ENCODE results near the gene PLEKHO2. TPM values are rescaled to one million over a fixed set of nuclear protein-coding genes. Genes with fewer than 3 reads are reported as not detected.

The PLEKHO2 gene
- total and polyA plus RNA-seq, 2 donors, result 25.6 to 40.2 TPM

DNA sequence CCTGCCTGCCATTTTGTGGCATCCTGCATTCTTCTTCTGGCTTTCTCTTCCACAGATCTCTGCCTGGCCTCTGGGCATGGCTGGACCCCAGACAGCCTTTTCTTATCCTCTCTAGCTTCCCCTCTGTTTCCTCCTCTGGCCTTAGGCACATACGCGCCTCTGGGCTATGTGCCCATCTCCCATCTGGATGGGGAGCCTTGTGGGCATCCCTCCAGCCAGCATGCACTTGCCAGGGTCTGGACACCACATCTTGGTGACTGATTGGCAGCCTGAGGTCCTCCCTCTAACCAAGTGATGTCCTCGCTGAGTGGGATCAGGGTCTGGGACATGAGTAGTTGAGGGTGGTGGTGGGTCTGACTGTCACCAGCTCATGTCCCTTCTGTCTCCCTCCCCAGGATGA, 12.8 kb downstream of the PLEKHO2 start:
- 48% methylated on average over 3 of the region's 3 CpGs for WGBS
- no peak overlapping the region for H3K4me3 ChIP-seq (ENCODE audit: low read depth, low read length)
- H3K36me3 ChIP-seq (ENCODE audit: insufficient read depth), result no peaks in the 10 kb centered on the region
- H3K4me1 ChIP-seq (ENCODE audit: insufficient read depth), result no peaks in the 10 kb centered on the region
- H3K27ac ChIP-seq (ENCODE audit: low read depth), result no peak overlapping the region
- no peak for DNase-seq (ENCODE audit: extremely low spot score)

DNA sequence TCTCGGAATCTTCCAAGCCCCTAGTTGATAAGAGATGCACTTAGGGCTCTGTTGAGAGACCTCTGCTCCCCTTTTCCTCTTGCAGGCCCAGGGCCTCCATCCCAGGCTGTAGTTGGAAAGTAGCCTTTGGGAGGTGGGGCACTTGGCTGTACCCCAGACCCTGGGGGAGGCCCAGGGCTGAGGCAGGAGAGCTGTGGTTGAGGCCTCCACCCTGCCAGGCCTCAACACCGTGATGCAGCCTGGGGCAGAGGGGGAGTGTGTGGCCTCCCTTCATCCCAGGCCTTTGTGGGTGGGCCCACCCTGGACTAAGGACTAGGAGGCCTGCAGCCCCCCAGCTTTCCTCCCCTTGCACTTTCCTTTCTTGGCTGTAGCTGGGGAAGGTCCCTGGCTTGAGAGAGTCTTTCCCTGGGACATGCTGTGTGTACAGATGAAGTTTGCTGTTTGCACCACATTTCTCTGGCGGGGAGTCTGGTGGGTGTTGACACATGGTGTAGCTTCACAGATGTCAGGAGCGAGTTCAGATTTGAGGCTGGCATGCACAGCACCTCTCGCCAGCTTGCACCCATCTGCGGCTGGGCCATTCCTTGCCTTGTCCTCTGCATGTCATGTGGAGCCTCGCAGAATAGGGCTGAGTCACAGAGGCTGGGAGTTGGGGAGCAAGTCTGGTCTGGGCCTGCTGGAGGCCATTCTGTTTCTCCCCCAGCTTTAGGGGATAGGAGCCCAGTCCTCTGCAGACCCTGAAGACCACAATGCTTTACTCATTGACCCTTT, 13.7 kb downstream of the PLEKHO2 start:
- 53% methylated on average over 7 of the region's 7 CpGs for WGBS
- H3K36me3 ChIP-seq (ENCODE audit: insufficient read depth), result no peaks in the 10 kb centered on the region
- no peaks in the 10 kb centered on the region for H3K4me1 ChIP-seq (ENCODE audit: insufficient read depth)
- no peak overlapping the region for H3K4me3 ChIP-seq (ENCODE audit: low read depth, low read length)
- H3K27ac ChIP-seq (ENCODE audit: low read depth), result peak overlapping the region; percentile 13
- no peak for DNase-seq (ENCODE audit: extremely low spot score)

DNA sequence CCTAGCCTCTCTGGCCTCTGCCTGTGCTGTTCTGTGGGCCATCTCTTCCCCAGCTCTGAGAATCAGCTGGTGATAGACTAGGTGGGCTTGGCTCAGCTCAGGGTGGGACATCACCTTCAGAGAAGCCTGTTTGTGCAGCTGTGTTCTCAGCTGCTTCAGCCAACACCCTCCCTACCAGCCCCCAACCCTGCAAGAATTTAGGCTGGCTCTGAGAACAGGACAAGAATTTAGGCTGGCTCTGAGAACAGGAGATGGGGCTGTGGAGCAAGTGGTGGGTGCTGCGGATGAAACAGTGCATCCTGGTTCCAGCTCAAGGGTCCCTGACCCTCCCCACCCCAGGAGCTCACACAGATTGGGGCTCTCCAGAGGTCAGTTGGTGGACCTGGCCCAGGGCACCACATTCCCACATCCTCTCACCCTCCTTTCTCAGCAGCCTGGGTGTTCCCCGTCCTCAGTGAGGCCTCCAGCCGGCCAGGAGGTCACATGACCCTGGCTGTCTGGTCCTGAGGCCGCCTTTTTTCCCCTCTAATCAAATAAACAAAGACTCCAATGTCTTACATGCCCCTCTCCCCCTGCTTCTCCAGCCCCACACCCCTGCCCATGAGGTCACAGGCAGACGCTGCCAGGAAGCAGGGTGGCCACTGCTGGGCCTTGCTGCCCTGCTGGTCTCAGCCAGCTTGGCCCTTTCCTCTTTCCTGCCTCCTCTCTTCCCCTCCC, 14.9 kb downstream of the PLEKHO2 start:
- DNase-seq (ENCODE audit: extremely low spot score), result no peak
- Histone ChIP-seq H3K4me3 (ENCODE audit: low read depth, low read length) (no peak overlapping the region), H3K27ac (ENCODE audit: low read depth) (no peak overlapping the region), H3K4me1 (ENCODE audit: insufficient read depth) (no peaks in the 10 kb centered on the region), H3K36me3 (ENCODE audit: insufficient read depth) (no peaks in the 10 kb centered on the region)
- WGBS, result 9% methylated on average over 5 of the region's 5 CpGs

DNA sequence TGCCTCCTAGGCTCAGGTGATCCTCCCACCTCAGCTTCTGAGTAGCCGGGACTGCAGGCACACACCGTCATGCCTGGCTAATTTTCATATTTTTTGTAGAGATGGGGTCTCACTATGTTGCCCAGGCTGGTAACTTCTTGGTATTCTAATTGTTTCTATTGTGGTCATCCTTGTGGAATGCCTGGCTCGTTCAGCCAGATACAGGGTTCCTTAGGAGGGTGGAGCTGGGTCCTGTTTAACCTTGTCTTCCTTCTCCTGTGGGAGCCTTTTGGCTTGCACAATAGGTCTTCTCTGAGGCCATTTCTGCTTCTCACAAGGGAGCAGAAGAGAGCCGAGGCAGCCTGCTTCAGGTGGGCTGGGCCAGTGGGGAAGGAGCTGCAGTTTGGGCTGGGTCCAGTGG, 15.7 kb downstream of the PLEKHO2 start:
- no peak overlapping the region for H3K27ac ChIP-seq (ENCODE audit: low read depth)
- no peak overlapping the region for H3K4me3 ChIP-seq (ENCODE audit: low read depth, low read length)
- DNase-seq (ENCODE audit: extremely low spot score), result no peak
- no peaks in the 10 kb centered on the region for H3K4me1 ChIP-seq (ENCODE audit: insufficient read depth)
- 56% methylated on average over 4 of the region's 4 CpGs for WGBS
- H3K36me3 ChIP-seq (ENCODE audit: insufficient read depth), result no peaks in the 10 kb centered on the region

DNA sequence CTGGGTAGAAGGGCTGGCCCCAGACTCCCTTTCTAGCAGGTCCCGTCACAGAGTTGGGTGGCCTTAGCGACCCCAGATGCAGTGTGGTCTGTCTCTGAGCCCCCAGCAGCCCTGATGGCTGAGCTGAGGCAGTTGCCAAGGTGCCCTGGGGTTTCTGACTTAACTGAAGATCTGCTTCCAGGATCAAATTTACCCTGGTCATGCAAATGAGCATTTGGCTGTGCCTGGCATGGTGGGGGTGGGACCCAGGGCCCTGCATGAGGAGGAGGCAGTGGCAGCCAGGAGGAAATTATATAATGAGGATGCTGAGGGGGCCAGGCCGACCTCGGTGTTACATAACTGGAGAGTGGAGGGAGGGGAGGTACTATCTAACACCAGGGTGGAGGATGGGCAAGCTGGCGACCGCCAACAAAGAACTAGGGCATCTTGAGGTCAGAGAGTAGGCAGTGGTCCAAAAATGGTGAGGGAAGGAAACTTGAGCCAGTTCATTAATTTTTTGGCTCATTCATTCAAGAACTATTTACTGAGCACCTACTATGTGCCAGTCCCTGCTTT, 16.4 kb downstream of the PLEKHO2 start:
- Histone ChIP-seq H3K36me3 (ENCODE audit: insufficient read depth) (no peaks in the 10 kb centered on the region), H3K4me3 (ENCODE audit: low read depth, low read length) (no peak overlapping the region), H3K27ac (ENCODE audit: low read depth) (no peak overlapping the region), H3K4me1 (ENCODE audit: insufficient read depth) (no peaks in the 10 kb centered on the region)
- DNase-seq (ENCODE audit: extremely low spot score), result no peak
- 51% methylated on average over 6 of the region's 6 CpGs for WGBS

DNA sequence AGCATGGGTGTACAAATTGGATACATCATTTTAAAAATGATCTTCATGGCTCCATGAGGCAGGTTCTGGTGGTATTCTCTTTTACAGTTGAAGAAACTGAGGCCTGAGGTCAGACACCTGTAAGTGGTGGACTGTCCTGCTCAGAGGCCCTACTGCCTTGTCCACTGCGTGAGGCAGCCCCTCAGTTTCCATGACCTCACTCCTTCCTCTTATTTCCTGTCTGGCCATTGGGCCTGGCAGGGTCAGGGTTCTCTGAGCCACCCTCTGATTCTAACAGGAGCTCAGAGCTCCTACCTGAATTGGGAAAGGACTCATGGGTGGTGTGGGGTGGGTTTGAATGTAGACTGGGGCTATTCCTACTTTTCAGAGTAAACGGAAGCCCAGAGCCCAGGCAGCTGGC, 17.5 kb downstream of the PLEKHO2 start:
- no peaks in the 10 kb centered on the region for H3K4me1 ChIP-seq (ENCODE audit: insufficient read depth)
- no peak overlapping the region for H3K27ac ChIP-seq (ENCODE audit: low read depth)
- no peaks in the 10 kb centered on the region for H3K36me3 ChIP-seq (ENCODE audit: insufficient read depth)
- 90% methylated on average over 2 of the region's 2 CpGs for WGBS
- no peak overlapping the region for H3K4me3 ChIP-seq (ENCODE audit: low read depth, low read length)
- DNase-seq (ENCODE audit: extremely low spot score), result no peak

DNA sequence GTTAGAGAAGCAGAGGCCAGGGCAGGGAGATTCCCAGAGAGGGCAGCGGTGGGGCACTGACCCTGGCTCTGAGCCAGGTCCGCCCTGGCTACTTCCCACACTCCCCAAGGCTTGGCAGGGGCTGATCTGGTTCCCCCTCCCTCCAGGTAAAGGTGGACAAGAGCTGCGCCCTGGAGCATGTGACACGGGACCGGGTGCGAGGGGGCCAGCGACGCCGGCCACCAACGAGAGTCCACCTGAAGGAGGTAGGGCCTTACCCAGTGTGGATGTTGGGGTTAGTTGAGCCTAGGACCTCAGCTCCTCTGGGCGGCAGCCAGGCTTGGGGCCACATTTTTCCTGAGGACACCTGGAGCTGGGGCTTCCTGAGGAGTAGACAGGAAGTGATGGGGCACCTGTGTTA, 19.6 kb downstream of the PLEKHO2 start:
- DNase-seq (ENCODE audit: extremely low spot score), result no peak
- WGBS, result 94% methylated on average over 11 of the region's 11 CpGs
- no peaks in the 10 kb centered on the region for H3K4me1 ChIP-seq (ENCODE audit: insufficient read depth)
- no peak overlapping the region for H3K27ac ChIP-seq (ENCODE audit: low read depth)
- H3K4me3 ChIP-seq (ENCODE audit: low read depth, low read length), result no peak overlapping the region
- H3K36me3 ChIP-seq (ENCODE audit: insufficient read depth), result peaks cover 3% of the 10 kb centered on the region

DNA sequence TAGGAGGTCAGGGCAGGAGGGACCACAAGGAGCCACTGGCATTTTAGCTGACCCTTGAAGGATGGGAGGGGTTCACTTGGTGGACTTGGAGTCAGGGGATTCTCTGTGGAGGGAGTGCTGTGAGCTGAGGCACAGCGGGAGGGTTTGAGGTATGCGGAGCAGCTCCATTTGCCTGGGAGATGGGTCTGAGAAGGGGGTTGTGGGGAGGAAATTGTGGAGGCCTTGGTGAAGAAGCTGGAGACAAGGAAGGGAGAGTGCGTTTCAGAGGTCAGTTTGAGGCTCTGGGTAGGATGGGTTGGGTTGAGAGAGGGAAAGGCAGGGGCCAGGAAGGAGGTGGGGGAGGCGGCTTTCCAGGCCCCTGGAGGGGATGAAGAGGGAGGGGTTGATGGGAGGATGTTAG, 20.2 kb downstream of the PLEKHO2 start:
- 88% methylated on average over 4 of the region's 4 CpGs for WGBS
- Histone ChIP-seq H3K4me3 (ENCODE audit: low read depth, low read length) (no peak overlapping the region), H3K27ac (ENCODE audit: low read depth) (no peak overlapping the region), H3K36me3 (ENCODE audit: insufficient read depth) (peaks cover 3% of the 10 kb centered on the region), H3K4me1 (ENCODE audit: insufficient read depth) (no peaks in the 10 kb centered on the region)
- no peak for DNase-seq (ENCODE audit: extremely low spot score)

DNA sequence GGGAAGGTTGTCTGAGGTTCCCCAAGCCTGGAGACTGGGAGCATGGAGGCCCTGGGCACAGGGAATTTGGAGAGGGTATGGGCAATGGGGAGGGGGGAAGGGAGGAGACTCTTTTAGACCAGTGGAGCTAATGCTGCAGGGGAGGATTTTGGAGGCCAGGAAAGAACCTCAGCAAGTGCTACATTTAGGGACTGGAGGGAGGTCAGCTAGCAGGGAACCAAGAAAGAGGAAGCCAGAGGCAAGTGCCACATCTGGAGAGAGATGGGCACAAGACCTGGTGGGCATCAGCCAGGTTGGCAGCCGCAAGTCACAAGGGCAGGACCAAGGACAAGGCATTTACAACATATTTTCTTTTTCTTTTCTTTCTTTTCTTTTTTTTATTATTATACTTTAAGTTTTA, 20.7 kb downstream of the PLEKHO2 start:
- H3K36me3 ChIP-seq (ENCODE audit: insufficient read depth), result peaks cover 3% of the 10 kb centered on the region
- no peaks in the 10 kb centered on the region for H3K4me1 ChIP-seq (ENCODE audit: insufficient read depth)
- 98% methylated on average over 1 of the region's 1 CpG for WGBS
- no peak overlapping the region for H3K4me3 ChIP-seq (ENCODE audit: low read depth, low read length)
- no peak for DNase-seq (ENCODE audit: extremely low spot score)
- H3K27ac ChIP-seq (ENCODE audit: low read depth), result no peak overlapping the region

DNA sequence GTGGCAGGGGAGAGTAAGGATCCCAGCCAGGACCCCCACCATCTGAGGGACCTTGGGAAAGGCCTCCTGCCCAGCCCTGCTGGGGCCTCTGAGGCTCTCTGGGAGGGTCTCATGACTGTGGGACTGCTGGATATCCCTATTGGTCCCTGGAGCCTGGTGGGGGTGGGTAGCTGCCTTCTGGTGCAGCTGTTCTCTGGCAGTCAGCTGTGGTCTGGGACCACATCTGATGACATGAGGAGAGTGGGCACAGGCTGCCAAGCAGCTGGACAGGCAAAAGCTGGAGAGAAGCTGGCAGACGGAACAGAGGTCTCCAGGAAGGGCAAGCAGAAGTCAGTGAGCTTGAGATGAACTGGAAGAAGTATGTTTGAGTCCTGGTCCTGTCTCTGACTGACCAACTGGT, 22.4 kb downstream of the PLEKHO2 start:
- peaks cover 3% of the 10 kb centered on the region for H3K36me3 ChIP-seq (ENCODE audit: insufficient read depth)
- no peak for DNase-seq (ENCODE audit: extremely low spot score)
- H3K4me3 ChIP-seq (ENCODE audit: low read depth, low read length), result no peak overlapping the region
- H3K4me1 ChIP-seq (ENCODE audit: insufficient read depth), result no peaks in the 10 kb centered on the region
- no peak overlapping the region for H3K27ac ChIP-seq (ENCODE audit: low read depth)
- WGBS, result 81% methylated on average over 1 of the region's 1 CpG

DNA sequence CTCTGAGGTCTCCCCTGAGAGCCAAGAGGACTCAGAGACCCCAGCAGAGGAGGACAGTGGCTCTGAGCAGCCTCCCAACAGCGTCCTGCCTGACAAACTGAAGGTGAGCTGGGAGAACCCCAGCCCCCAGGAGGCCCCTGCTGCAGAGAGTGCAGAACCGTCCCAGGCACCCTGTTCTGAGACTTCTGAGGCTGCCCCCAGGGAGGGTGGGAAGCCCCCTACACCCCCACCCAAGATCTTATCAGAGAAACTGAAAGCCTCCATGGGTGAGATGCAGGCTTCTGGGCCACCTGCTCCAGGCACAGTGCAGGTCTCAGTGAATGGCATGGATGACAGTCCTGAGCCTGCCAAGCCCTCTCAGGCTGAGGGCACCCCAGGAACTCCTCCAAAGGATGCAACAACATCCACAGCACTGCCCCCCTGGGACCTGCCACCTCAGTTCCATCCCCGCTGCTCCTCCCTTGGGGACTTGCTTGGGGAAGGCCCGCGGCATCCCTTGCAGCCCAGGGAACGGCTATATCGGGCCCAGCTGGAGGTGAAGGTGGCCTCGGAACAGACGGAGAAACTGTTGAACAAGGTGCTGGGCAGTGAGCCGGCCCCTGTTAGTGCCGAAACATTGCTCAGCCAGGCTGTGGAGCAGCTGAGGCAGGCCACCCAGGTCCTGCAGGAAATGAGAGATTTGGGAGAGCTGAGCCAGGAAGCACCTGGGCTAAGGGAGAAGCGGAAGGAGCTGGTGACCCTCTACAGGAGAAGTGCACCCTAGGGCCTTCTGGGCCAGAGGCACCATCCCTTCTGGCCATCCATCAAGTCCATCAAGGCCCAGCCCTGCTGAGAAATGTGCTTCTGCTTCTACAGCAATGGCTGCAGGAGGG, 23.6 kb downstream of the PLEKHO2 start:
- 90% methylated on average over 12 of the region's 12 CpGs for WGBS
- Histone ChIP-seq H3K27ac (ENCODE audit: low read depth) (no peak overlapping the region), H3K4me3 (ENCODE audit: low read depth, low read length) (no peak overlapping the region), H3K36me3 (ENCODE audit: insufficient read depth) (peaks cover 3% of the 10 kb centered on the region), H3K4me1 (ENCODE audit: insufficient read depth) (no peaks in the 10 kb centered on the region)
- no peak for DNase-seq (ENCODE audit: extremely low spot score)

DNA sequence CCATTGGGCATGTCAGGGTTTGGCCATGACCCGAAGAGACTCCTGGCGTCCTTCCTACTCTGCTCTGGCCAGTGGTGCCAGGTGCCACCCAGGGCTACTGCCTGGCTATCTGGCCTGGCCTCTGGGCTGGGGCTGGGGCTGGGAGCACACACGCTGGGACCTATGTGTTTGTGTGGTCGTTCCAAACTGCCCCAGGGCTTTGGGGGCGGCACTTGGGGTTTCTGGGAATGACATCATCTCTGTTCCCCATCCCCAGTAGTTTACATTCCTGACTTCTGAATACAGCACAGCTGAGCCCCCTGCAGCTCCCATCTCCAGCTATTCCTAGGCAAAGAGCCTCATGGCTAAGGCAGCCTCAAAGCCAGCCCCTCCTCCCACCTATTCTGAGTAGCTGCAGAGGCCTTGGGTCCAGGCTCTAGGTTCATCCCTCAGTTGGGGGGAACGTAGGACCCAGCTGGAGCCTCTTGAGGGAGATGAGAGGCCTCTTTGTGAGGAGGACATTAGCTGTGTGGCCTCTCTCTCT, 24.3 kb downstream of the PLEKHO2 start:
- DNase-seq (ENCODE audit: extremely low spot score), result no peak
- WGBS, result 38% methylated on average over 6 of the region's 6 CpGs
- no peak overlapping the region for H3K4me3 ChIP-seq (ENCODE audit: low read depth, low read length)
- H3K4me1 ChIP-seq (ENCODE audit: insufficient read depth), result no peaks in the 10 kb centered on the region
- H3K36me3 ChIP-seq (ENCODE audit: insufficient read depth), result peaks cover 3% of the 10 kb centered on the region
- no peak overlapping the region for H3K27ac ChIP-seq (ENCODE audit: low read depth)

DNA sequence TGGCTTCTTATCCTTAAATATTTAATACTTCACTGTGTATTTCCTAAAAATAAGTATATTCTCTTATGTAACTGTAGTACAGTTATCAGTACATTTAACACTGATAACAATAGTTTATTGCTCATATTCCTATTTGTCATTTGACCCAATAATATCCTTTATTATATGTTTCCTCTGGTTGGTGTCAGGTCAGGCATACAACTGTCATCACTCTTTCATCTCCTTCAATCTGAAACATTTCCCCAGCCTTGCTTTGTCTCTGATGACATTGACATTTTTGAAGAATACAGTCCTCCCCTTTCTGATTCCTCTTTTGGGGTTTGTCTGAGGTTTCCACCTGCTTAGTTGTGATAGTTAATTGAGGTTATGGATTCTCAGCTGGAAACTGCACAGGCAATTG, 27.8 kb downstream of the PLEKHO2 start:
- H3K4me1 ChIP-seq (ENCODE audit: insufficient read depth), result no peaks in the 10 kb centered on the region
- no peak overlapping the region for H3K27ac ChIP-seq (ENCODE audit: low read depth)
- no peak for DNase-seq (ENCODE audit: extremely low spot score)

More for the DNA sequence above, 27.8 kb downstream of the PLEKHO2 start:
- H3K4me3 ChIP-seq (ENCODE audit: low read depth, low read length), result no peak overlapping the region
- H3K36me3 ChIP-seq (ENCODE audit: insufficient read depth), result peaks cover 3% of the 10 kb centered on the region
